ENCODE measurements around the gene CEACAM18. TPM values are rescaled to one million over a fixed set of nuclear protein-coding genes. Genes with fewer than 3 reads are reported as not detected.

CEACAM18 gene
- total RNA-seq, 1 donor from 2014 or later = not detected

- TF ChIP-seq, protein P1, sequence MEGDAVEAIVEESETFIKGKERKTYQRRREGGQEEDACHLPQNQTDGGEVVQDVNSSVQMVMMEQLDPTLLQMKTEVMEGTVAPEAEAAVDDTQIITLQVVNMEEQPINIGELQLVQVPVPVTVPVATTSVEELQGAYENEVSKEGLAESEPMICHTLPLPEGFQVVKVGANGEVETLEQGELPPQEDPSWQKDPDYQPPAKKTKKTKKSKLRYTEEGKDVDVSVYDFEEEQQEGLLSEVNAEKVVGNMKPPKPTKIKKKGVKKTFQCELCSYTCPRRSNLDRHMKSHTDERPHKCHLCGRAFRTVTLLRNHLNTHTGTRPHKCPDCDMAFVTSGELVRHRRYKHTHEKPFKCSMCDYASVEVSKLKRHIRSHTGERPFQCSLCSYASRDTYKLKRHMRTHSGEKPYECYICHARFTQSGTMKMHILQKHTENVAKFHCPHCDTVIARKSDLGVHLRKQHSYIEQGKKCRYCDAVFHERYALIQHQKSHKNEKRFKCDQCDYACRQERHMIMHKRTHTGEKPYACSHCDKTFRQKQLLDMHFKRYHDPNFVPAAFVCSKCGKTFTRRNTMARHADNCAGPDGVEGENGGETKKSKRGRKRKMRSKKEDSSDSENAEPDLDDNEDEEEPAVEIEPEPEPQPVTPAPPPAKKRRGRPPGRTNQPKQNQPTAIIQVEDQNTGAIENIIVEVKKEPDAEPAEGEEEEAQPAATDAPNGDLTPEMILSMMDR (IDR thresholded peaks at IDR 0.05; ENCODE audit: insufficient read depth, low read length, severe bottlenecking) = no peak
- no peaks in the 10 kb centered on the region for H3K27me3 ChIP-seq (ENCODE audit: control insufficient read depth, insufficient read depth, low read length)
- no peak for FAIRE-seq
- H3K36me3 ChIP-seq (ENCODE audit: control insufficient read depth, insufficient read depth, low read length) = no peaks in the 10 kb centered on the region
- DNase-seq (ENCODE audit: low read depth) = no peak
- H3K4me3 ChIP-seq (ENCODE audit: low read depth, low read length) = no peak overlapping the region
Observed at GRCh38 chr19:51503286-51503817, 25.0 kb downstream of the CEACAM18 start.

GRCh38 chr19:51503896-51504295 lies 25.6 kb downstream of the CEACAM18 start:
- FAIRE-seq (no peak), DNase-seq (ENCODE audit: low read depth) (no peak)
- no peak overlapping the region for H3K4me3 ChIP-seq (ENCODE audit: low read depth, low read length)
- no peaks in the 10 kb centered on the region for H3K27me3 ChIP-seq (ENCODE audit: control insufficient read depth, insufficient read depth, low read length)
- TF ChIP-seq, protein P1 (IDR thresholded peaks at IDR 0.05; ENCODE audit: insufficient read depth, low read length, severe bottlenecking) = no peak
- H3K36me3 ChIP-seq (ENCODE audit: control insufficient read depth, insufficient read depth, low read length) = no peaks in the 10 kb centered on the region

- Histone ChIP-seq H3K36me3 (ENCODE audit: control insufficient read depth, insufficient read depth, low read length) (no peaks in the 10 kb centered on the region), H3K4me3 (ENCODE audit: low read depth, low read length) (no peak overlapping the region), H3K27me3 (ENCODE audit: control insufficient read depth, insufficient read depth, low read length) (no peaks in the 10 kb centered on the region)
- FAIRE-seq (no peak), DNase-seq (ENCODE audit: low read depth) (no peak)
- TF ChIP-seq, protein P1 (IDR thresholded peaks at IDR 0.05; ENCODE audit: insufficient read depth, low read length, severe bottlenecking) = no peak
Observed at GRCh38 chr19:51505904-51506303, 27.6 kb downstream of the CEACAM18 start.

GRCh38 chr19:51507192-51507591 lies 28.9 kb downstream of the CEACAM18 start:
- FAIRE-seq (no peak), DNase-seq (ENCODE audit: low read depth) (no peak)
- TF ChIP-seq, protein P1 (IDR thresholded peaks at IDR 0.05; ENCODE audit: insufficient read depth, low read length, severe bottlenecking) = no peak
- Histone ChIP-seq H3K27me3 (ENCODE audit: control insufficient read depth, insufficient read depth, low read length) (no peaks in the 10 kb centered on the region), H3K36me3 (ENCODE audit: control insufficient read depth, insufficient read depth, low read length) (no peaks in the 10 kb centered on the region), H3K4me3 (ENCODE audit: low read depth, low read length) (no peak overlapping the region)

DNA sequence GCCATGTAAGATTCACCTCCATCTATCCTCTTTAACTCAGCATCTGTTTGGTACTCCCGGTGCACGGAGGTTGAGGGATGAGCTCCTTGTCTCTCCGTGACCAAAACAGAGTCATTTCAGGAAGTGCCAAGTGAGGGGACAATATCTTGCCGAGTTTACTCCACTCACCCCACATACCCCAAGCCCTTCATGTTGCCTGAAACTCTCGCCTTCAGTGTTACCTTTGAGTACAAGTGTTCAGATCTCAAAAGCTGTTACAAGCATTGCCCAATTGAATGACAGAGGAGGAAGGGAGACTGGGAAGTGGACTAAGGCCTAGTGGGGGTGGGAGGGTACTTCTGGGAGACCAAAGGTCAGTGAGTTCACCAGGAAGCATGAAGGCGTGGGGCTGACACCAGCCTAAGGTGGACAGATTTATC lies 29.3 kb downstream of the CEACAM18 start:
- no peaks in the 10 kb centered on the region for H3K27me3 ChIP-seq (ENCODE audit: control insufficient read depth, insufficient read depth, low read length)
- DNase-seq (ENCODE audit: low read depth) (no peak), FAIRE-seq (no peak)

More for the DNA sequence above, 29.3 kb downstream of the CEACAM18 start:
- H3K36me3 ChIP-seq (ENCODE audit: control insufficient read depth, insufficient read depth, low read length) = no peaks in the 10 kb centered on the region
- TF ChIP-seq, protein P1 (IDR thresholded peaks at IDR 0.05; ENCODE audit: insufficient read depth, low read length, severe bottlenecking) = no peak
- no peak overlapping the region for H3K4me3 ChIP-seq (ENCODE audit: low read depth, low read length)
